NCI-H2081 treated with DMSO at 0.1 percent for 48 hours (cell line): Measurements from ENCODE around the gene KRT16.
"Not testable (repeated sequence)": the region's sequence is repeated elsewhere in the genome, so short reads cannot be mapped to it uniquely, and the experiment has no call there.

Source experiments
- DNase-seq: peaks from one replicate; lab custom pipeline; 2025; lab: John Stamatoyannopoulos, UW

KRT16 gene

DNA sequence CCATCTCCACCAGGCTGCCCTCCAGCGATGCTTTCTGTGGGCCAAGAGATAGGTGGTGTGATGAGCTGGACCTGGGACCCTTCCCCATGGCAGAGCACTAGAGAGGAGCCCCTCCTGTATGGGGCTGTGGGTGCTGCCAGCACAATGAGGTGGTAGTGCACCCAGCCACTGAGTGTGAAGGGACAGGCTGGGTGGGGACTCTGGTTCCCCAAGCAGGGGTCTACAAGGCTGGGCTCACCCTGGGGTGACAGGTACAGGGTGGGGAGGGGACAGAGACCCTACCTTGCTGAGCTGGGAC, 15.5 kb upstream of the KRT16 start:
- not testable (repeated sequence) for DNase-seq

DNA sequence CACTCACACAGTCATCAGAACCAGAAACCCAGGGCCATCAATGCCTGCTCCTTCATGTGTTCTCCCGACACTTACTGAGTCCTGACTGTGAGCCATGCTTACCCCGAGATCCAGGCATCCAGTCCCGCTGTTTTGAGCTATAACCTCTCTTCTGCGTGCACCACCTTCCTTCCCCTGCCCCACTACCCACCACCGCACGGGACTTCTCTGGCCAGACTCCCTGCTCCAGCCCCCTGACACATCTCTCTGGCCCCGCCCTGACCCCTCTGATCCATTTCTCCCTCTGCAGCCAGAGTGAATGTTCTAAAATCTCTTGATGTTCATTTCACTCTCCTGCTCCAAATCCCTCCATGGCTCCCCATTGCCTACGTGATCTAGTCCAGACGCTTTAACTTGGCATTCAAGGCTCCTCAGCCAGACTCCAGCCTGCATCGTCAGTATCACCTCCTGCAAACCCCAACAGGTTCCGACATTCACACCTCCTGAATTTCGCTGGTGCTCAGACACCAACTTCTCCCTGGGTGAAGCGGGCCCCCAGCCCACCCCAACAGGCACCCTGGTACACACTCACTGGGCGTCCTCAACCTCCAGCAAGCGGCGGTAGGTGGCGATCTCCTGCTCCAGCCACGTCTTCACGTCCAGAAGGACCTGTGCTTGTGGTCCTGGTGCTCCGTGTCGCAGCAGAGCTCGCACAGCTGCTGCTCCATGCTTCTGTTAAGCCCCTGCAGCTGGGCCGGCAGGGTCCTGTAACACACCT, 14.9 kb upstream of the KRT16 start:
- DNase-seq: no peak

DNA sequence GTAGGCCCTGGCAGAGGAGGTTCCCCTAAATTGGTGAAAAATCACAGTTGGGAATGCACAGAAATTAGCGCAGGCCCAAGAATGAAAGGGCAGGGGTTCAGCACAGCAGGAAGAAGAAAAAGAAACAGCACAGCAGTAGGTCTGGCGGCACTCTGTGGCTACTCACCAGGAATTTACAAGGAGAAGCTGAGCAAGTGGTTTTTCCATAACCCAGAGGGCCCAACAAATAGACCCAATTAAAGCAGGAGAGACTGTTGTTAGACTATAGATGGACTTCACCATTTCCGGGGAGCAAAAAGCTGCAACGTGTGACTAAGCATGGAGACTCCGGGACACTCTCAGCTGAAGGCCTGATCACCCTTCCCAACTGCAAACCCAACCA, 14.3 kb upstream of the KRT16 start:
- DNase-seq: not testable (repeated sequence)

DNA sequence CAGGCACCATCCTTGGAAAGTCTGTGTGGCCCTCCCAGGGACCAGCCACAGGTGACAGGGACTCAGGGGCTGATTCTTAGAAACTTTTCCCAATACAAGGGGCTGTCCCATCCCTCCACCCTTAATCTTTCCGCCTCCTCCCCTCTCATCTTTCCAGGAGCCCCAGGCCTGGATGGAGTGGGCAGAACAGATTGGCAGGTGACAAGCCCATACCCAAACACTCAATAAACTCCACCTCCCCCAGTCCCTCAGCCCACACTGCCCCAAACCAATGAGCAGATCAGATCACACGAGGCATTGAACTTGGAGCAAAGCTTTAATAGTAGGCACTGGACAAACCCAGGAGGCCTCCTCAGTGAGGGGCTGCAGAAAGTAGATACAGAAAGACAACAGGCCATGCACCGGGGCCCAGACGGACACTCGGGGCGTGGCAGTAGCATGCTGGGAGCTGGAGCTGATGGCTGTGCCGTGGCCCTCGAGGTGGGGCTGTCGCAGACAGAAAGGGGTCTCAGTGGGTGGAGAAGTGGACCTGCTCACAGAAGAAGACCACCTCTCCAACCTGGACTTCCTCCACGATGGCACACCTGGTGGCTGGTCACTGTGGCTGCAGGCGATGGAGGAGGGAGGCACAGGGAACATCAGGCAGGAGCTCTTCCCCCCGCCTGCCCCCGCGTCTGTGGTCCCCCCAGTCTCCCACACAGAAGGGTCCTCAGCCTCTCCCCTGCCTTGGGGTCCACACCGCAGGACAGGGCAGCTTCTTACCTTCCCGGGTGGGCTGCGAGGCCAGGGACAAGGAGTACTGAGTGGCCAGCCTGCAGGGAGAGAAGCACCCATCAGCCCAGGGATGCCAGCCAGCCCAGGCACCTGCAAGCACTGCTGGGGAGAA, 13.7 kb upstream of the KRT16 start:
- not testable (repeated sequence) for DNase-seq

DNA sequence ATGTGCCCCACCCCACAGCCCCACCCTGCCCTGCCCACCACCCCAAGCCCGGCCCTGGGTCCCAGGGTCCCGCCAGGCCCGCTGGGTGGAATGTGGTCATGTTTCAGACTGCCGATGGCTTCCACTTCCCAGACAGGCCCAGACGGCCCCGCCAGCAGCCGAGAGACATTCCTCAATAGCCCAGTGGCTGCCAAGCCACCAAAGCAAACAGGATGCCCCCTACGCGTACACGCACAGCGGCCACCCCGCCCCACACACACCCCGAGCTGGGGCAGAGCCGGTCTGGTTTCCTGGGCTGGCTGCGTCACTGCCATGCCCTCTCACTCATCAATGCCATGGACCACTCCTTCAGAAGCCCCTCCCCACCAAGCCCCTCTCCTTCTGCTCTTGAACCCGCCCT, 13.0 kb upstream of the KRT16 start:
- DNase-seq: no peak

DNA sequence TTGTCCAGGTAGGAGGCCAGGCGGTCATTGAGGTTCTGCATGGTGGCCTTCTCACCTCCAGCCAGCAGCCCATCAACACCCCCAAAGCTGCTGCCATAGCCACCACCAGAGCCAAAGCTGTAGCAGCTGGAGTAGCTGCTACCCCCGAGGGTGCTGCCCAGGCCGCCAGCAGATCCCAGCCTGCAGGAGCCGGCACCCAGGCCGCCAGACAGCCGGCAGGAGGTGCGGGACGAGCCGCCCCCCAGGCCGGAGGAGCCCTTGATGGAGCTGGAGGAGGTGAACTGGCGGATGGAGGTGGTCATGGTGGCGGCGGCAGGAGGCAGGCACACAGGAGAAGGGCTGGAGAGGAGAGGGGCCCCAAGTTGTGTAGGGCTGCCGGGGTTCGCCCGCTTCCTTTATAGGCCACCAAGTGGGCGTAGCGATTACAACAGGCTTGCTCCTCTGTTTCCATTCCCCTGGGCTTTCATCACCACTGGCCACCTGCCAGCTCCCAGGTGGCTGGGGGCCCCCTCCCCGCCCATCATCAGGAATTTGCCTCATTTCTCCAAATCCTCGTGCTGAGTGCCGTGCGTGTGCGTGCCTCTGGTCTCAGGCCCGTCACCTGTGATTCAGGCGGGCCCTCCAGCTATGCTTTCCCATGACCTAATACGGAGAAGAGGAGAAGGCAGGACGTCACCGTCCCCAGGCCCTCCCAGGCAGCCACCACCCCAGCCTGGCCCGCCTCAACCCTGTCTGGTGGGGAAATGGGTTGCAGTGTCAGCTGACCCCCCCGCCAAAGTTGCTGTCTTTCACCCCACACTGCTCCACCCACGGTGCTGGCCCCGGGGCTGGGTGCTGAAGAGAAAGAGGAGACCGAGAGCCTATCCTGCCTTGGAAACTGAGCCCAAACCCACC, 11.9 kb upstream of the KRT16 start, which contains the start of gene KRT17:
Gene KRT17, minus strand, starts transcription at position 368 of the 894 bp plus-strand sequence. Its CDS starts 66 bp downstream, at position 302.
- DNase-seq: no peak

DNA sequence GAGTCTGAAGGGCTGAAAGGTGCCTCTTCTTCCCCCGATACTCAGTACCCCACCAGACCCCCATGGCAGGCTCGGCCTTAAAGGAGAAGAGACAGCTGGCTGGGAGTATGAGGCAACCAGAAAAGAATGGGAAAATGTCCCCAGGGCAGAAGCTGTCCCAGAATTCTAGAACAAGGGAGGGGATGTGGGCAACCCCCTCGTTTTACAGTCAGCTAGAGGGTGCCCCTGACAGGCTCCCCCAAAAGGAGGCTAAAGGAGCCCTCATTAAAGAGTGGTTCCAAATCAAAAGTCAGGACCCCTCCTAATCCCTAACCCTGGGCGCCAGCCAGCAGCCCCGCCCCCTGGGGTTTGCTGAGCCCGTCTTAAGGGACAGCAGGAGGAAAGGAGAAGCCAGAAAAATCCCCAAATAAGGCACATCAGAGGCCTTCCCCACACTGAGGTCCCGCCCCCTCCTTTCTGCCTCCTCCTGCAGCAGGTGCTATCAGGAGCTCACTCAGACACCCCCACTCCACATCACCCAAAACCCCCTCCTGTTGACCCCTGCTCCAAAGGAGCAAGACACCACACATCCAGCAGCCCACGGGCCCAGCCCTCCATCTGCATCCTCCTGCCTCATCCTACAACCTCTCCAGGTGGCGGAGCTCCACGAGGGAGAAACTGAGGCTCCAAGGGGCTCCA, 10.8 kb upstream of the KRT16 start:
- DNase-seq: not testable (repeated sequence)

DNA sequence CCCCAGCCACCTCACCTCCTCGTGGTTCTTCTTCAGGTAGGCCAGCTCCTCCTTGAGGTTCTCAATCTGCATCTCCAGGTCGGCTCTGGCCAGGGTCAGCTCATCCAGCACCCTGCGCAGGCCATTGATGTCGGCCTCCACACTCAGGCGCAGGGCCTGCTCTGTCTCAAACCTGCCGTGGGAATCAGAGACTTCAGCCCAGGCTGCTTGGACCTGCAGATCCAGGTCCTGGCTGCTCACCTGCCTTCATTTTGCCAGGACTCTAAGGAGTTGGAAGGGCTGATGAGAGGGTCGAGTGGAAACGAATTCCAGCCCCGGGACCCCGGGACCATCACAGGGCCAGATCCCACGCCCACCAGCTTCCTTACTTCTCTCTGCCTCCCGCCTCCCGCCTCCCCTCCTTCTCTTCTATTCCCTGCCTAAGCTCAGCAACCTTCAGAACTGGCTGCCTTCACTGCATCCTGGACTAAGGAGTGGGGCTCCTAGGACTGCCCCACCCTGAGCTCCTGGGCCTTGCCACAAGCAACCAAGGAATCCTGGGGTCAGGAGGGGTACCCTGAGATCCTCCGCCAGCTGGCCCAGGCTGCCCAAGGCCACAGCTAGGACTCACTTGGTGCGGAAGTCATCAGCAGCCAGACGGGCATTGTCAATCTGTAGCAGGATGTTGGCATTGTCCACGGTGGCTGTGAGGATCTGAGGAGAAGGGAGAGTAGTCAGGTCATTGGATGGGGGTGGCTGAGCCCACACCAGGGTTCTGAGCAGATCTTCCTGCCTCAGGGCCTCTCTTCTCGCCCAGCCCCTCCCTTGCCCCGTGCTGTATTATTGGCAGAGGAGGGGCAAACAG, 10.0 kb upstream of the KRT16 start:
- DNase-seq: not testable (repeated sequence)

DNA sequence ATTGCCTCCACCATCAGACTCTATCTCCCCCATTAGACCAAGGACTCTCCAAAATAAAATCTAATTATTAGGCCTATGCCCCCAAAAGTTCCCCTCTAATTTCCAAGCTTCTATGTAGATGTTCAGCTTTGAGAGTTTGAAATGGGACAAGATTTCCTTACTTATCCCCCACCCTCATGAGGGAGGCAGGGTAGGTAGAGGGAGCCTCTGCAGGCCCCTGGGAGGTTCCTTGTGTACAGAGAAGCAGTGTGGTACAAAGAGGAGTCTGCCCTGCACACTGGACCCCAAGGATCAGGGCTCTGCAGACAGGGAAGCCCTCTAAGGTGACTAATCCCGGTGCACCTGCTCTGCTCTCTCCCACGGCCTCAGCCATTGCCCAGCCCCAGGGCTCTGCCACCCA, 9.3 kb upstream of the KRT16 start:
- no peak for DNase-seq

DNA sequence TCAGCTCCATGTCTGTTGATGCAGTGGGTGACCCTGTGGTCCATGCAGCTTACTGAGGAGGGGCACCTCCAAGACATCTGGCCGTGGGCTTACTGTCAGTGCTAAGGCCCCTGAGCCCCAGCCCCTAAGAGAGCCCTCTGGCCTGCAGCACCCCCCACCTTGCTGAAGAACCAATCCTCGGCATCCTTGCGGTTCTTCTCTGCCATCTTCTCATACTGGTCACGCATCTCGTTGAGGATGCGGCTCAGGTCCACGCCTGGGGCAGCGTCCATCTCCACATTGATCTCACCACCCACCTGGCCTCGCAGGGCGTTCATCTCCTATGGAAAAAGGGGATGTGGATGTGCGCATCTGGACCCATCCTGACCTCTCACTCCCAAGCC, 8.9 kb upstream of the KRT16 start:
- DNase-seq: not testable (repeated sequence)

DNA sequence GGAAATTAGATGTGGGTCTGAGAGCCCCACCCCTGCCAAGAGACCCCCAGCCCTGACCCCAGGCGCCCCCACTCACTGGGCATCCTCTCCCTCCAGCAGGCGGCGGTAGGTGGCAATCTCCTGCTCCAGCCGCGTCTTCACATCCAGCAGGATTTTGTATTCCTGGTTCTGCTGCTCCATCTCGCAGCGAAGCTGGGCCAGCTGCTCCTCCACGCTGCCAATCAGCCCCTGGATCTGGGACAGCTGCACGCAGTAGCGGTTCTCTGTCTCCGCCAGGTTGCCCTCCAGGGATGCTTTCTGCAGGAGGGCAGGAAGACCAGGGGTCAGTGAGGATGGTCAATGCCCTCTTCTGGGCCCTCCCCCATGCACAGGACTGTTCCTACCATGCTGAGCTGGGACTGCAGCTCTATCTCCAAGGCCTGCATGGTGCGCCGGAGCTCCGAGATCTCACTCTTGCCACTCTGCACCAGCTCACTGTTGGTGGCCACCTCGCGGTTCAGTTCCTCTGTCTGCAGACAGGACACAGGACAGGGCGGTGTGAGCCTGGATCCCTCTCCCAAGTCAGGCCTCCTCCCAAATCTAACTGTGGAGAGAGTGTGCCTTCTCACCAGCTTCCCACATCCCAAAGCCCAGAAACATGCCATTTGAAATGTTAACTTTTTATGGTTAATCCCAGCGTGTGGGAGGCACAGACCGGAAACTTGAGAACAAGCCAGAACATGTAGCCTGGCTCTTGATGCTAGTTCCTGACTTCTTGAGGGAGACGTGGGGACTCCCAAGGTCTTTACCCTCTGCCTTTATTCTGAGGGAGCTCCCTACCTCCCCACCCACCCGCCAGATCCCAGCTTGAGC, 8.2 kb upstream of the KRT16 start:
- DNase-seq: no peak

DNA sequence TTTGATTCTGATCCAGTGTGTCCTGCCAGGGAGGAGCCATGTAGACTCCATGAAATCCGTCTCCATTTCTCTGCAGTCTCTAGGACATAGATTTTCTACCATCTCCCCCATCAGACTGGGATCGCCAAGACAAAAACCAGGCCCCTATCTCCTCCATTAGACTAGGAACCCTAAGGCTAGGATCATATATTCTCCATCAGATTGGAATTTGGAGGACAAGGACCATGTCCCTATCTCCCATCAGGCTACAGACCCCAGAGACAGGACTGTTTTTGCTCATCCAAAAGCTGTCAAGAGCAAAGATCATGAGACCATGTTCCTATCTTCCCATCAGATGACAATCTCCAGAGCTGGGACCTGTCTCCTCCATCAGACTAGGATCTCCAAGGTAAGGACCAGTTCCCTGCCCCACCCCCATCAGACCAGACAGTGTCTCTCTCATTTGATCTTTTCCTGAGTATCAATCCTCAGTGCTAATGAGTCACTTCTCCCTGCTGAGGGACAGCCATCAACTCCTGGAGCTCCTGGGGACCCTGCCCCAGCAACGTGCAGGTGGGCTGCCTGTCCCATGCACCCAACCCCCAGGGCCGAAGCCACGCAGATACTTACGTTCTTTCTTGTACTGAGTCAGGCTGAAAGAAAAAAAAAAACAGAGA, 7.5 kb upstream of the KRT16 start:
- DNase-seq: not testable (repeated sequence)

DNA sequence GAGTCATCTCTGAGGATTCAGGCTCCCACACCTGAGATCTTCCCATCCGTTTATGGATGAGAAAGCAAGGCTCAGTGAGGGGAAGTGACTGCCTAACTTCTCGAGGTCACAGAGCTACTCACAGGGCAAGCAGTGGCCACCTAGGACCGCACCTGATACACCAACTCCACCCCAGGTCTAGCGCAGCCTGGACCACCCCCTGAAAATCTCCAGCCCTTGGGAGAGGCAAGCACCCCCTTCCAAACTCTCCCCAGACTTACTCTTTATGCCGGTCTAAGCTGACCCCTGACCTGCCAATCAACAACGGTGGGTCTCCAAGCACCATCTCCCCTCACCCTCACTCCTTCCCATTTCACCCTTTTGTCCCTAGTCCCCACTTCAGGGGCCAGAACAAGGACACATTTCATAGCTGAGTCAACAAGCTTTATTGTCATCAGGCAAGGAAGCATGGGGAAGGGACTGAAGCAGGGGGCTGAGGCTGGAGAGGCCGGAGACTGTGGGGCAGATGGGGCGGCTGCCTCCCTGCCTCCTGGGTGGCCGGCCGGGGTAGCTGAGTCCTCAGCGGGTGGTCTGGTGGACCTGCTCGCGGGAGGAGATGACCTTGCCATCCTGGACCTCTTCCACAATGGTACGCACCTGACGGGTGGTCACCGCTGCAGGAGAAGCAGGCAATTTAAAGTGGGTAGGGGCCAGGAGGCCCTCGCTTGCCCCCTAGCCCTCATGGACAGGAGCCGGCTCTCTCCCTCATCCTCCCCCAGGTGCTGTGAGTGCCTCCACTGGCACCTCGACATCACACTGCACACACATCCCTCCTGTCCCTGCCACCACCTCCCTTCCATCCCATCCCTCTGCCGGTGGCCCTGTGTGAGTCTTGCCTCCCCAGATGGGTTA, 6.7 kb upstream of the KRT16 start:
- DNase-seq: no peak

DNA sequence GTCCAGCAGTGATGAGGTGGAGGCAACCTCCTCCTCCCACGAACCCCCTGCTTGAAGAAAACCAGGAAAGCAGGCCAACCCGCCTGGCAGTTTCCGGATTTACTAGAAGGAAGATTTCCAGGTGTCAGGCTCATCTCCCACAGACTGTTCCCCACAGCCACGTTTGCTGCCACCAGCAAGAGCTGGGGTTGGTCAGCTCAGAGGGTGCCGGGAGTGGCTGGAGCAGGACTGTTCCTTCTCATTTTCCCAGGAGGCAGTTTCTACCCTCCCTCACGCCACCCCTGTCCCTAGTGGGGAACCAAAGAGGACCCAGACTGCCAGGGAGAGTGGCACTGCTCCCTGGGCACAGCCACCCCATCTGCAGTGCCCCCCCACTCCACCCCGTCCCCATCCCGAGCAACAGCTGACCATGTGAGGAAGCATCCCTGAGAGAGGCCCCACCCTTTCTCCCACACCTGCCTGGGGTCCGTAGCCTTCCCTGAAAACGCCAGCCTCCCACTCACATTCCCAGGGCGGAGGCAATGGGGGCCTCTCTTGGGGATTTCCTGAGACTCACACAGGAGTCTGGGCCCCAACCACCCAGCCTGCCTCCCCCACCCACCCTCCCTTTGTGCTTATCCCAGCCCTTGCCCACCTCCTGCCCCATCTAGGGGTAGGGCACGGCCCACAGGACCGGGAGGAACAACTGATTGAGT, 5.9 kb upstream of the KRT16 start:
- no peak for DNase-seq

DNA sequence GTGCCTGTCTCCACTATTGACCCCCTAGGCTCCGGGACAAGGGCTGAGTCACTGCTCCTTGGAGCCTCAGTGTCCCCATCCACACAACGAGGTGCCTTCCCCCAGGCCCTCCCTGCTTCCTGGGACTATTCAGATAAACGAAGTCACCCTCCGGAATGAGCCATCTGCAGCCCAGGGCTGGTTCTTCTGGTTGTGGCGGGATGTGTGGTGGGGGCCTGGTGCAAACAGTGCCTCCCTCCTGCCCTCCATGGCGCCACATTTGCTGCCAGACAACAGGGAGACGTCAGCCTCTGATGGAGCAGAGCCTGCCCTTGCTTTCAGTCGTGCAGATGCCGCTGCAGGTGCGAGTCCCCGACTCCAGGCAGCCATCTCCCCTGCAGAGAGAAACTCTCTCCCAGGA, 5.1 kb upstream of the KRT16 start:
- no peak for DNase-seq

DNA sequence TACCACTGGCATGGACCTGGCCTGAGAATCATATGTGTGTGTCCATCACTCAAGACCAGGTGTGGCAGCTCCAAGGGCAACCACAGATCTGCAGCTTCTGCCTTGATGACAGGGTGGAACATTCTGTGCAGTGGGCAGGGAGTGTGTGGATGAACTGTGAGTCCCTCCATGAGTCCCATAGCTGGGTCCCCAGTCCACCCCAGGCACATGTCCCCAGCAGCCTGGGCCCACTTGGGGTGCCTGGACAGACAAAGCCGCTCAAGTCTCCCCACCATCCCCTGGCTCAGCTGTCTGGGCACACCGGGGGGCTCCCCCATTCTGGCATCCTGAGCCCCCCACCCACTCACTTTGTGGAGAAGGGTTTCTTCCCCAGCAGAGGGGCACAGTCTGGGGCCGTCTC, 4.6 kb upstream of the KRT16 start:
- DNase-seq: no peak

DNA sequence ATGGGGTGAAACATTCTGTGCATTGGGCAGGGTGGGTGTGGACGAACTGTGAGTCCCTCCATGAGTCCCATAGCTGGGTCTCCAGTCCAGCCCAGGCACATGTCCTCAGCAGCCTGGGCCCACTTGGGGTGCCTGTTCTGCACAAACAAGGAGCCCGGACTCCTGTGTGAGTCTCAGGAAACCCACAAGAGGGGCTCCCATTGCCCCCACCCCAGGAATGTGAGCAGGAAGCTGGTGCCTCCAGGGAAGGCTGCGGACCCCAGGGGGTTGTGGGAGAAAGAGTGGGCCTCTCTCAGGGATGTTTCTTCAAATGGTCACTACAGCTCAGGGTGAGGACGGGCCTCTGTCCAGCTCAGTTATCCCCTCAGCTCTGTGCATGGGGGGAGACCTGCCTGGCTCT, 3.9 kb upstream of the KRT16 start:
- not testable (repeated sequence) for DNase-seq

DNA sequence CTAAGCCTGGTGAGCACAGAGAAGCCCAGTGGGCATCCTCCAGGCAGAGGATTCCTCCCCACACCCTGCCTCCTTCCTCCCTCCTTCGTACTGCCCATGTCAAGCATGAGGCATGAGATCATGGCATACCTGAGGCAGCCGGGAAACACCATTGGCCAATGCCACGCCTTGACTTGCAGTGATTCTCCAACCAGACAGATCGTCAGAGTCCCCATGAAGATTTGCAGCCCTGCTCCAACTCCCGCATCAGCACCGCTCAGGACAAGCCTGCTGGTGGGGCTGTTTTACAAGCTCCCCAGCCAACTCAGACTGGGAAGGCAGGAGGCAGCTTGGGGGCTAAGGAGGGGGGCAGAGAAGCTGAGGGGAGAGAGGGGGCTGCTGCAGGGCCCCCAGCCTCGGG, 2.9 kb upstream of the KRT16 start:
- DNase-seq: no peak
